ENCODE measurements around the gene MANF.
A peak's percentile ranks its signal among the peaks of the same experiment; 100 is the strongest.

Gene MANF

DNA sequence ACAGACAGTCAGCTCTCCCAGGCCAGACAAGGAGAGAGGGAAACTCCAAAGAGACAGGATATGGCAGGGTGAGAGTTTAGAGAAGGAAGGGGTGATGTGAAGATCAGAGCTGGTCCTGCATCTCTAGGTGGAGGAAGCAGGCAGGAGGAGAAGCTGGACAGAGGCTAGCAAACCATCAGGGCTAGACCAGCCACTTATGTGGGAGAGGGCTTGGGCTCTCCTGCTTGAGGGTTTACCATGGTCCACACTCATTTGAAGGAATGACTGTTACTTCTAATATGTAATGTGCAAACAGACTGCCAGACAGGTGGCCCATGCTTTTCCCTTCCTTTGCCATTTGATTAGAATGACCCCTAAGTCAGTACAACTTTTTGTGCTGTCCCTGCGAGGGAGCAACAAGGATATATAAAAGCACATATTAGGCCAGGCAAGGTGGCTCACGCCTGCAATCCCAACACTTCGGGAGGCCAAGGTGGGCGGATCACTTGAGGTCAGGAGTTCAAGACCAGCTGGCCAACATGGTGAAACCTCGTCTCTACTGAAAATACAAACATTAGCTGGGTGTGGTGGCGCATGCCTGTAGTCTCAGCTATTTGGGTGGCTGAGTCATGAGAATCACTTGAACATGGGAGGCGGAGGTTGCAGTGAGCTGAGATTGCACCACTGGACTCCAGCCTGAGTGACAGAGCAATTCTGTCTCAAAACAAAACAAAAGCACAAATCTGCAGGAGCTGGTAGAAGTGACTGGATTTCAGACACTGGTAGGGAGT is 41.0 kb upstream of the MANF start:
- TF ChIP-seq, protein P1, sequence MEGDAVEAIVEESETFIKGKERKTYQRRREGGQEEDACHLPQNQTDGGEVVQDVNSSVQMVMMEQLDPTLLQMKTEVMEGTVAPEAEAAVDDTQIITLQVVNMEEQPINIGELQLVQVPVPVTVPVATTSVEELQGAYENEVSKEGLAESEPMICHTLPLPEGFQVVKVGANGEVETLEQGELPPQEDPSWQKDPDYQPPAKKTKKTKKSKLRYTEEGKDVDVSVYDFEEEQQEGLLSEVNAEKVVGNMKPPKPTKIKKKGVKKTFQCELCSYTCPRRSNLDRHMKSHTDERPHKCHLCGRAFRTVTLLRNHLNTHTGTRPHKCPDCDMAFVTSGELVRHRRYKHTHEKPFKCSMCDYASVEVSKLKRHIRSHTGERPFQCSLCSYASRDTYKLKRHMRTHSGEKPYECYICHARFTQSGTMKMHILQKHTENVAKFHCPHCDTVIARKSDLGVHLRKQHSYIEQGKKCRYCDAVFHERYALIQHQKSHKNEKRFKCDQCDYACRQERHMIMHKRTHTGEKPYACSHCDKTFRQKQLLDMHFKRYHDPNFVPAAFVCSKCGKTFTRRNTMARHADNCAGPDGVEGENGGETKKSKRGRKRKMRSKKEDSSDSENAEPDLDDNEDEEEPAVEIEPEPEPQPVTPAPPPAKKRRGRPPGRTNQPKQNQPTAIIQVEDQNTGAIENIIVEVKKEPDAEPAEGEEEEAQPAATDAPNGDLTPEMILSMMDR (conservative IDR thresholded peaks at IDR 0.05; ENCODE audit: low read length), result no peak

GRCh38 chr3:51350751-51351150 is 34.3 kb upstream of the MANF start:
- H3K4me3 ChIP-seq (ENCODE audit: low read length), result no peak overlapping the region
- TF ChIP-seq, protein P1 (conservative IDR thresholded peaks at IDR 0.05; ENCODE audit: low read length), result no peak
- DNase-seq (ENCODE audit: low read depth), result no peak

More for the DNA sequence above, 41.0 kb upstream of the MANF start:
- DNase-seq (ENCODE audit: low read depth), result peak; percentile 83
- H3K4me3 ChIP-seq (ENCODE audit: low read length), result no peak overlapping the region

DNA sequence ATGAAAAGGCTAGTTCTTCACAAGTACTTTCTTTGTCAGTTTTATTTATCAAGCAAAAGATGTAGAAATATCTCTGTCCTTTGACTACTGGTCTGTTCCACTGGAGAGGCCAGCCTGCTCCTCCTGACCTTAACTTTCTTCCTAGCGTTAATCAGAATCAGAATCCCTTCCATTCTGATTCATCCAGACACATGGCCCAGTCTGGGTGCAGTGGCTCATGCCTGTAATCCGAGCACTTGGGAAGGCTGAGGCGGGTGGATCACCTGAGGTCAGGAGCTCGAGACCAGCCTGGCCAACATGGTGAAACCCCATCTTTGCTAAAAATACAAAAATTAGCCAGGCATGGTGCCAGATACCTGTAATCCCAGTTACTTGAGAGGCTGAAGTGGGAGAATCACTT is 32.0 kb upstream of the MANF start:
- TF ChIP-seq, protein P1 (conservative IDR thresholded peaks at IDR 0.05; ENCODE audit: low read length), result no peak
- no peak overlapping the region for H3K4me3 ChIP-seq (ENCODE audit: low read length)
- no peak for DNase-seq (ENCODE audit: low read depth)

DNA sequence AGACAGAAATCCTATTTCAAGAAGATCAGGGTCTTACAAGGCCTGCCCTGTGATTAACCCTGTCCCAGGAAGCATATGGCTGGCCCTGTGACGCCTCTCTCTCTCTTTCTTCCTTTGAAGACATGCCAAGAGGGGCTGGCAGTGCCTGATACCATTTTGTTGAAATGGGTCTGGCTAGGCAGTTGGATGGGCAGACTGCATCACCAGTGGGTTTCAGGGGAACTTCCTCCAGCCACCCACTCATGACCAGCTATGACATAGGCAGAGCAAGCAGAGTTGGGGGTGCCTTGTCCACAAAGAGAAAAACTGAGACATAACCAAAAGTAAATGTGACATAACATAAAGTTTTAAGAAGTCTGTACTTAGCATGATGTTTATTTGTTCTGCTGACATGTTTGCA is 31.4 kb upstream of the MANF start:
- DNase-seq (ENCODE audit: low read depth), result no peak

DNA sequence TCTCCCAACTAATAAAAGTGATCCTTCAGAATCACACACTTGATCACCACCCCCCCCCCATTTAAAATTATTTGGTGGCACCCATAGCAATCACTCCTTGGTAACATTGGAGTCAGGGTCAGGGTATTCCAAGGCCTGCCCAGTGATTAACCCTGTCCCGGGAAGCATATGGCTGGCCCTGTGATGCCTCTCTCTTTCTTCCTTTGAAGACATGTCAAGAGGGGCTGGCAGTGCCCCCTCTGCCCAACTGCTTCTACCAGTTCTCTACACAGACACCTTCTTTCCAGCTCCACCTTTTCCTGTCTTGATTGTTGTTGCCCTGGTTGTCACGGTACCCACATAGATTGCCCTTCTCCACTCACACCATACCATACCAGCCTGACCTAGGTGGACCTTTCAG is 30.9 kb upstream of the MANF start:
- TF ChIP-seq, protein P1 (conservative IDR thresholded peaks at IDR 0.05; ENCODE audit: low read length), result no peak

More for the DNA sequence above, 31.4 kb upstream of the MANF start:
- TF ChIP-seq, protein P1 (conservative IDR thresholded peaks at IDR 0.05; ENCODE audit: low read length), result no peak
- no peak overlapping the region for H3K4me3 ChIP-seq (ENCODE audit: low read length)

GRCh38 chr3:51354731-51355615 is 30.1 kb upstream of the MANF start:
- TF ChIP-seq, protein P1 (conservative IDR thresholded peaks at IDR 0.05; ENCODE audit: low read length), result no peak
- DNase-seq (ENCODE audit: low read depth), result no peak

More for the DNA sequence above, 30.9 kb upstream of the MANF start:
- no peak for DNase-seq (ENCODE audit: low read depth)
- no peak overlapping the region for H3K4me3 ChIP-seq (ENCODE audit: low read length)

More at GRCh38 chr3:51354731-51355615, 30.1 kb upstream of the MANF start:
- no peak overlapping the region for H3K4me3 ChIP-seq (ENCODE audit: low read length)
